Astrocyte of the spinal cord (primary cell): ENCODE results near the gene ROR2.

Experiments
- DNase-seq: peaks from one replicate; pipeline ENCODE4 v3.0.0; 2011; ENCODE audit warnings: low read depth, low spot score
- H3K4me3 ChIP-seq: 2 replicates; pipeline ENCODE4 v1.5.1; 2011; ENCODE audit warnings: low read depth, mild to moderate bottlenecking, low read length, moderate library complexity
- in situ Hi-C: cut with HindIII; loops from 2 replicates; pipeline ENCODE4 v1.10.0; 2017; ENCODE audit warnings: low sequenced_read_pairs
- TF ChIP-seq, protein P1 (sequence below): IDR thresholded peaks from 2 replicates; pipeline ENCODE4 v1.5.1; 2012; ENCODE audit warnings: low read depth, mild to moderate bottlenecking, low read length, inconsistent platforms

Gene ROR2

DNA sequence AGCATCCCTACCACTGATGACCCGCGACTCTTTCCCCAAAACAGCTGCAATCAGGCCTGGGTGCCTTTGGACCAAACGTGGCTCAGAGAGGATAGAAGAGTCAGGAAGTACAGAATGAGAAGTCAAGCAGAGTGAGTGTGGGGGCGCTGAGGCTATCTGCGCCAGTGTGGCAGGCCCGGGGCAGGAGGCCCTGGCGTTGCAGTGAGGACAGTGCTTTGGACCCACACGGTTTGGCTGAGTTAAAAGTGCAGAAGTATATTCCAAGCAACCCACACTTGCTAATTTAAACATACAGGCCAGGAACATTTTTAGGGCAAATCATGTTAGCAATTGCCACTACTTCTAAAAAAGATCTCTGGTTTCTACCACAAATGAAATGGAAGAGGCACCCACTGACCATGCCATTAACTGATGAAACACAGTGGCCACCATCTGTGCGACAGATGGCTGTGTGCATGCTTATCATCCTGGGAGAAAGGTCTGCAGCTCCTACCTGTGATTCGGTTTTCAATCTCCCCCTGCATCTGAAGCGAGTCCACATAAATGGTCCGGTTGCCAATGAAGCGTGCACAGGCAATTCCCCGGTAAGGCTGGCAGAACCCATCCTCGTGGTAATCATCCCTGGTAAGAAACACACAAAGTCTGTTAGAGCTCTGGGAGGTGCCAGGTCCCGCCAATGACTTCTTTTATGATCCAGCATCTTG is 213.0 kb downstream of the ROR2 start:
- no peak overlapping the region for H3K4me3 ChIP-seq
- no peak for DNase-seq
- TF ChIP-seq, protein P1, sequence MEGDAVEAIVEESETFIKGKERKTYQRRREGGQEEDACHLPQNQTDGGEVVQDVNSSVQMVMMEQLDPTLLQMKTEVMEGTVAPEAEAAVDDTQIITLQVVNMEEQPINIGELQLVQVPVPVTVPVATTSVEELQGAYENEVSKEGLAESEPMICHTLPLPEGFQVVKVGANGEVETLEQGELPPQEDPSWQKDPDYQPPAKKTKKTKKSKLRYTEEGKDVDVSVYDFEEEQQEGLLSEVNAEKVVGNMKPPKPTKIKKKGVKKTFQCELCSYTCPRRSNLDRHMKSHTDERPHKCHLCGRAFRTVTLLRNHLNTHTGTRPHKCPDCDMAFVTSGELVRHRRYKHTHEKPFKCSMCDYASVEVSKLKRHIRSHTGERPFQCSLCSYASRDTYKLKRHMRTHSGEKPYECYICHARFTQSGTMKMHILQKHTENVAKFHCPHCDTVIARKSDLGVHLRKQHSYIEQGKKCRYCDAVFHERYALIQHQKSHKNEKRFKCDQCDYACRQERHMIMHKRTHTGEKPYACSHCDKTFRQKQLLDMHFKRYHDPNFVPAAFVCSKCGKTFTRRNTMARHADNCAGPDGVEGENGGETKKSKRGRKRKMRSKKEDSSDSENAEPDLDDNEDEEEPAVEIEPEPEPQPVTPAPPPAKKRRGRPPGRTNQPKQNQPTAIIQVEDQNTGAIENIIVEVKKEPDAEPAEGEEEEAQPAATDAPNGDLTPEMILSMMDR = no peak
- in situ Hi-C loops = no loop called here

DNA sequence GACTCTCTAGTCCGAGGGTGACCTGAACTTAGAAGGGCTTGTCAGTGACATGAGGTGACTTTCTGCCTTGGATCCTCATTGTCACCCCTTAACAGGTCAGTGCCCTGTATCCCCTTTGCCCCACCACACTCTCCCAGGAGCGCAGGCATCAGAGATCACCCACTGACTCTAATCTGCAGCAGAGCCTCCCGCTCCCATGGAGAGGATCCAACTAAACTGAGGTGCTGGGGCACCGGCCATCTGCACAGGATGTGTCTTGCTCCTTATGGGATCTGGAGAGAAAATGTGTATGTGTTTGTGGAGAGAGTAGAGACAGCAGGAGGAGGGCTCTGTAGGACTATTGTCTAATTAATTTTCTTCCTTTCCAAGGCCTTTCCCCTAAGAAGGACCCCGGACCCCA is 213.7 kb downstream of the ROR2 start:
- no peak overlapping the region for H3K4me3 ChIP-seq
- in situ Hi-C loops = no loop called here
- TF ChIP-seq, protein P1 = no peak
- DNase-seq = no peak

DNA sequence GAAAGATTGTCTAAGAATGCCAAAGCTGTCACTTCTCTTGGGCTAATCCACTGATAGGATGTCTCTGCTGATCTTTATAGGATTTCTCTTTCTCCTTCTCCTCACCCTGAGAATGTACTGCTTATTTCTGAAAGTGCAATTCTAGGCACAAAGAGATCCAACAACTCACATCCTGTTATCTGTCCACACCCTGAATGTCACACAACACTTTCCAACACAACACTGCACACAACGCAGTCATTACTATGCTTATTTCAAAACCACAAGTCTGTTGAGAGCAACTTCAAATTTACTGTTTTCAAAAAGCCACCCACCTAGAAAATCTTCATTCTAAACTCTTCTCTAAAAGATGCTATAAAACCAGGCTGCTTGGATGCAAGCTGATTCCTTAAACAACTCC is 215.0 kb downstream of the ROR2 start:
- TF ChIP-seq, protein P1 = no peak
- H3K4me3 ChIP-seq = no peak overlapping the region
- DNase-seq = no peak
- in situ Hi-C loops = no loop called here

DNA sequence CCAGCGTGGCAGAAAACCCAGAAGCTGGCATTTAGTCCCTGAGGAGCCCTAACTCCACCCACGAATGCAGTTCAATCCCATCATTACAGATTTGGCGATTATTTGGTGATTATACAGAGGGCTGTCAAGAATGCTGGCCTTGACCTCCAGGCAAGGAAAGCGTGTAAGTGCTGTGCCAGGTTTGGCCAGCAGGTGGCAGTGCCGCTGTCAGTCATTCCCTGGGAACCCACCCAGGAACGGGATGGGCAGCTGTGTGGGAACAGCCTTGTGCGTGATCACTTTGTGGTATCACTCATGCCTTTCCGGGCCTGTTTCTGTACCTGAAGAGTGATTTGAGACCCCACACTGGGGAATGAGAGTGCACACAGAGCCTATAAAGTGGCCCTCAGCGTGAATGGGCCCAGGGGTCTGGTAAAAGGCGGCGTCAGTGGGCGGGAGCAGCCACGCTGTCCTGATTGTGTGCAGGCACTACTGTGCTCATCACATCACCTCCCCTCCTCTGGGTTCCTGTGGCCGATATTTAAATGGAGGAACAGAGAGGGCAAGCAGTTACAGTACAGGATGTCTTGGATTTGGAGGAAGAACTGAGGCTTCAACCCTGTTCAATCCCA is 215.6 kb downstream of the ROR2 start:
- TF ChIP-seq, protein P1 = peak; percentile 99
- no peak overlapping the region for H3K4me3 ChIP-seq
- peak; percentile 32 for DNase-seq
- in situ Hi-C loops = no loop called here

DNA sequence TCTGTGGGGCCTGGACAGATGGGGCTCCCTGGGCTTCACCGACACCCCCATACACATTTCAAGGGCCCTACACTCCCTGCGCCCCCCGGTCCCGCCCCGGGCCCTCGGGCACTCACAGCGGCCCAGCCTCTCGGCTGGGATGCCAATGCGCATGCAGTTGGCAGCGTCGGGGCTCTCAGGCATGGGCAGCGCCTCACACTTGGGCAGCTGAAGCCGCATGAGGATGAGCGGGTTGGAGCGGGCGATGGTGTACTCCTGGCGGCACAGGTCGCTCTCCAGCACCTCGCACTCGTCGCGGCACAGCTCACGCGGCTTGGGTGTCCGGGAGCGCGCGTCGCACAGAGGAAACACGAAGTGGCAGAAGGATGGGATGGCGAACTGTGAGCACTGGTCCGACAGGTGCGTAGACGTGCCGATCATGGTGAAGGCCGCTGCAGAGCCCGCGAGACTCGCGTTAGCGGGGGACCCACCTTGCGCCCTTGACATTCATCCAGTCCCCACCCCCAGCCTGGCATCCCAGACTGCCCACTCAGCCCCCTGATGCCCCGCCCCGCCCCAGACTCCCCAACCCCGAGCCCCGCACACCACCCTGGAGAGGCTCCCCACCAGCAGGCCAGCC is 216.9 kb downstream of the ROR2 start:
- H3K4me3 ChIP-seq = no peak overlapping the region
- no peak for DNase-seq
- in situ Hi-C loops = no loop called here
- TF ChIP-seq, protein P1 = no peak

DNA sequence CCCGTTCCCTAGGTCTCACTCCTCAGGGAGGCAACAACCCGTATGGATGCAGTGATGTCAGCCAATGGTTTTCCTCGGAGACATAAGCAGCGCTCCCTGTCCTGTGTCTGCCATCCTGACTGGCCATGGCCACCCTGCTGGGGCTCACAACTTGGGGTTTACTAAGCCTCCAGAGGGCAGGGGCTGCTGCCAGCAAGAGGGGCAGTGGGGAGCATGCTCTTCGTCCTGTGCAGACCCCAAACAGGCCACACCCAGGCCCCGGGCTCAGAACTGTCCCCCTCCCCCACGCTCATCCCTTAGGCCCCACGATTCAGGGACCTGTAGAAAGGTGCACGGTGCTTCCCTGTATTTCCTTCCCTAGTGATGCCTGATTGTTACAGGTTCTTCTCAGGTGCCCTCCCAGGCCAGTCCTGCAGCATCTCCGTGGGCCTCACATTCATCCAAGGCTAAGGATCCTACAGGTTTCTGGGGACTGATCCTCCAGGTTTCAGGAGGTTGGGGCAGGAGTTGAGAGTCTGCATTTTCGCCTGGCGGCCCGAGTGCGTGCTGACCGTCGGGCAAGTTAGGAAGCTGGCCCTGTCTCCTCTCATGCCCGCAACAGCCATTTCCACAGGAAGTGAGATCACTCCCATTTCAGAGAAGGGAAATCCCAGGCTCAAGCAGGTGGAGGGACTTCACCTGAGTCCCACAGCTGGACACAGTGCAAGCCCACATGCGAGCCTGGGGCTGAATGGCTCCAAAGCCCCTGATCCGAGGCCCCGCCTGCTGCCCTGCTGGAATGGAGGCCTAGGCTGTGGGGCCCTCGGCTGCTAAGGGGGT is 217.6 kb downstream of the ROR2 start:
- DNase-seq = no peak
- in situ Hi-C loops = no loop called here
- TF ChIP-seq, protein P1 = no peak
- no peak overlapping the region for H3K4me3 ChIP-seq
